HG03457 (cell line): ENCODE data around the gene EBLN2.

Experiments
- ATAC-seq: cut with Tn5 transposase; IDR thresholded peaks from one replicate; pipeline ENCODE4 v1.9.1; 2021; ENCODE audit warnings: moderate number of reproducible peaks; ENCODE audit not compliant: unreplicated experiment

Gene EBLN2

GRCh38 chr3:73101881-73102280 is 40.4 kb downstream of the EBLN2 start:
- no peak for ATAC-seq

GRCh38 chr3:73107215-73107614 is 45.8 kb downstream of the EBLN2 start:
- no peak for ATAC-seq

GRCh38 chr3:73107676-73108187 is 46.3 kb downstream of the EBLN2 start:
- no peak for ATAC-seq

- ATAC-seq = no peak
Observed at GRCh38 chr3:73108750-73109149, 47.3 kb downstream of the EBLN2 start.

GRCh38 chr3:73110530-73110929 is 49.1 kb downstream of the EBLN2 start:
- ATAC-seq = no peak
